Measurements from ENCODE around the gene NKAIN2. TPM values are rescaled to one million over a fixed set of nuclear protein-coding genes. Genes with fewer than 3 reads are reported as not detected.

Gene NKAIN2
- total and polyA plus RNA-seq, 12 donors: 0.07 to 3.0 (median 0.28) TPM; not detected in 1

DNA sequence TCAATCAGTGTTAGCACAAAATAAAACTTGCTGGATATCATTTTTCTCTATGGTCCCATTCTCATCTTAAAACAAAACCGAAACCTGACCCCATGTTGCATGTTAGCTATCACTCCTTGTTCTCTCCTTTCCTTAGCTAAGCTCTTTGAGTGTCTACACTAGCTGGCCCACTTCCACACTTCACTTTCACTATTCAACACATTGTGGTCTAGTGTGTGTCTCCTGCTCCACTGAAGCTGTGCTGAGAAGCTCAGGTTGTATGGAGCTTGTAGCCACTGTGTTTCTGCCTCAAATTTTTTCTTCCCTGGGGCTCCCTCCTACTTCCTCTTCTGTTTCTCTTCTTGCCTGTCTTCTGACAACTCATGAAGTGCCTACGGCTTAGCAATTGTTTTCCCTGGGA lies 223.0 kb downstream of the NKAIN2 start:
- Histone ChIP-seq H3K27me3 (no peaks in the 10 kb centered on the region), H3K36me3 (no peaks in the 10 kb centered on the region), H3K27ac (no peak overlapping the region), H3K4me1 (no peaks in the 10 kb centered on the region), H3K9me3 (no peaks in the 10 kb centered on the region), H3K4me3 (no peak overlapping the region)
- DNase-seq: no peak
- 69 to 73% methylated on average over 2 of the region's 2 CpGs for WGBS, 2 donors
- ATAC-seq: no peak
- intact Hi-C loops (cut with DNase I): no loop called here
- TF ChIP-seq CTCF (IDR thresholded peaks at IDR 0.05): no peak

DNA sequence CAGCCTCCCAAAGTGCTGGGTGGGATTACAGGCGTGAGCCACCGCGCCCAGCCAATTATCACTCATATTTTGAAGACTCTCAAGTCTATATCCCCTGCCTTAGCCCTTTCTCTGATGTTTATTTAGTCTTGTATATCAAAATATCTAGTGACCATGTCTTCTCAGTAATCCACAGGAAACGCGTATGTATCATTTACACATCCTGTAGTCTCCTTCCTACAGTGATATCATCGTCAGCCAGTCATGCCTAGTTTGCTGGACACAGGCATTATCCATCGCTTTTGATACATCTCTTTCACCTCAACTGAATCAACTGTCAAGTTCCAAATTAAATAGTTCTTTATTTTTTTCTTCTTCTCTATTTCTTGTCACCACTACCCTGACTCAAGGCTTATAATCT lies 223.7 kb downstream of the NKAIN2 start:
- WGBS, 2 donors: 86% methylated on average over 7 of the region's 7 CpGs

DNA sequence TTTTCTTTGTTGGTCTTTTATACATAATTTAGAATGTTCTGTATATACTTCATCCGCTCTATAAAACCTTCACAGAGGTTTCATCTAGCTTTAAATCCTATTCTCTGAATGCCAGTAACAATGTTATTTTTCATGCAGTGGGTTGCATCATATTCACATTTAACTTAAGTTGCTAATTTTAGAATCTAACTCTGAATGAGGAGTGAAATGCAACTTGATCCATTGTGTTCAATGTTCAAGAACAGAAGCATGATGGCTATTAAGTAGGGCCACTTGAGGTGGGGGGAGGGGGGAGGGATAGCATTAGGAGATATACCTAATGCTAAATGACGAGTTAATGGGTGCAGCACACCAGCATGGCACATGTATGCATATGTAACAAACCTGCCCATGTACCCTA lies 224.5 kb downstream of the NKAIN2 start:
- WGBS, 2 donors: 70 to 76% methylated on average over 2 of the region's 2 CpGs

More for the DNA sequence above, 223.7 kb downstream of the NKAIN2 start:
- no peaks in the 10 kb centered on the region for H3K27me3 ChIP-seq
- H3K27ac ChIP-seq: no peak overlapping the region
- no peak overlapping the region for H3K4me3 ChIP-seq
- intact Hi-C loops (cut with DNase I): no loop called here
- no peak for DNase-seq
- H3K9me3 ChIP-seq: no peaks in the 10 kb centered on the region
- no peaks in the 10 kb centered on the region for H3K36me3 ChIP-seq
- ATAC-seq: no peak
- no peaks in the 10 kb centered on the region for H3K4me1 ChIP-seq
- no peak for TF ChIP-seq CTCF (IDR thresholded peaks at IDR 0.05)

GRCh38 chr6:124029567-124029966 lies 225.9 kb downstream of the NKAIN2 start:
- Histone ChIP-seq H3K9me3 (no peaks in the 10 kb centered on the region), H3K27me3 (no peaks in the 10 kb centered on the region), H3K4me1 (no peaks in the 10 kb centered on the region), H3K4me3 (no peak overlapping the region), H3K36me3 (no peaks in the 10 kb centered on the region), H3K27ac (no peak overlapping the region)
- ATAC-seq: no peak
- 75 to 82% methylated on average over 5 of the region's 5 CpGs for WGBS, 2 donors
- intact Hi-C loops (cut with DNase I): no loop called here
- DNase-seq: no peak
- no peak for TF ChIP-seq CTCF (IDR thresholded peaks at IDR 0.05)

More for the DNA sequence above, 224.5 kb downstream of the NKAIN2 start:
- TF ChIP-seq CTCF (IDR thresholded peaks at IDR 0.05): no peak
- Histone ChIP-seq H3K27ac (no peak overlapping the region), H3K4me1 (no peaks in the 10 kb centered on the region), H3K9me3 (no peaks in the 10 kb centered on the region), H3K36me3 (no peaks in the 10 kb centered on the region), H3K27me3 (no peaks in the 10 kb centered on the region), H3K4me3 (no peak overlapping the region)
- intact Hi-C loops (cut with DNase I): no loop called here
- ATAC-seq (no peak), DNase-seq (no peak)

Data from heart right ventricle (tissue), 16 donors.